ENCODE results near the gene COL4A2.
"Not testable (repeated sequence)": the region's sequence is repeated elsewhere in the genome, so short reads cannot be mapped to it uniquely, and the experiment has no call there.

The COL4A2 gene

DNA sequence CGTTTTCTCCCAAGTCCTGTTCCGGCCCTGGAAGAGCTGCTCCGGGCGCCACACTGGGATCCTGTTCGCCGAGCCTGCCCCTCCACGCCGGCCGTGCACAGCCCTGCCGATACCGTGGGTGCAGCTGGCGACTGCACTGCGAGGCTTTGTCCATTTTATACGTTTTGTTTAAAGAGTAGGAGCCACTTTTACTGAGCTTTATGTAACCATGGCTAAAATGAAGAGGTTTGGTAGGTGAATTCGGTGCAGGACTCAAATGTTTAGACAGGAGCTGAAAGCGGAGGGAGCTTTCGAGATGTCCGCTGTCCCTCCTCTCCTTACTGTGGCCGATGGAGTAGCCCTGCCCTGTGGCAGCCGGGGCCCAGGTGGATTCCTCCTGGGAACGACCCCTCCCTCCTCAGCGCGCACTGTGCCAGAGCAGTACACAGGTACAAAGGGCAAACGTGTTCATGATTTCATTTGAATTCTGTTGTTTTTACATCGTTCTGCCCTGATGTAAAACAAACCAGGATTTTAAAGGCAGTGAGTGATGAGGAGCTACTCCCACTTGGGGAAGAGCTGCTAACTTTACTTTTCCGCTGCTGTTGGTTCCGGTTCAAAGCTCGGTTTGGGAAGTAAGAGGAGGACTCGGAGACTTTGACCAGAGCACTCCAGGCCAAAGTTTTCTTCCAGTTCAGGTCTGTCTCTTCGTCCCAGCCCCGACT lies 1.7 kb downstream of the COL4A2 start:
- DNase-seq: no peak

- DNase-seq: no peak
Observed at GRCh38 chr13:110309661-110310524, 2.8 kb downstream of the COL4A2 start.

- no peak for DNase-seq
Observed at GRCh38 chr13:110310541-110311442, 3.7 kb downstream of the COL4A2 start.

DNA sequence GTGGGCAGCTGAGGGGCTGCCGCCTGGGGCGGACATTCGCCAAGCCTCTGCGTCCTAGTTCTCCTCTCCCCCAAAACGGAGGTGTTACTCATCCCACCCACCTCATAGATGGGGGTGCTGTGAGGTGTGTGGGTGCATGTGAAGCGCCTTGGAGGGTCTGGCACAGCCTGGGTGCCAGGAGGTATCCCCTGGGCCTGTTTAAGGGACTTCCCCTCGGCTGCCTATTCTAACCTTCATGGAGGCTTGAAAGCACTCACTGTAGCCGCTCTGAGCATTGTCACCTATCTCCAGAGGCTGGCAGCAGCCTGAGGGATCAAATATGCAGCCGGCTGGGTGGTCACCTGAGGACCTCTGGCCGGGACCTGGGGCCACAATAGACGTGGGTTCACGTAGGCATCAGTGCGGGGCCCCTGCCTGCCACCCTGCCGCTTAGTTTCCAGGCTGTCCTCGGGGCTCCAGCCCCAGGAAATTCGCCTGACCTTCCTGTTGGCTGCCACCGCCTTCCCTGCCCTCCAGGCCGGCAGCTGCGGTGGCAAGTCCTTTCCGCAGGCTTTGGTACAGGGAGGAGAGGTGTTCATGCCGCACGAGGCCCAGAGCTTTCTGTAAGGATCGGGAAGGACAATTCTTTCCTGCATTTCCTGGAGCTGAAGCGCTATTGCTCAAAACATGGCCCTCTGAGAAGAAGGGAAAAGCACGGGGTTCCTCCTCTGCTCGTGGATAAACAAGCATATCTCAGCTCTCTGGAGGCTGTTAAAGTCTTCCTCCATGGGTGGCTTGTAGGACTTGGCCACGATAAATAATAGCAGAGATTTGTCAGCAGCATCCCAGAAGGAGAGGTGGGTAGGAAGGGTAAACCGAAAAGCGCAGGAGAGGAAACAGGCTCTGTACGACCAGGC lies 4.6 kb downstream of the COL4A2 start:
- no peak for DNase-seq

- DNase-seq: no peak
Observed at GRCh38 chr13:110312339-110313031, 5.4 kb downstream of the COL4A2 start.

DNA sequence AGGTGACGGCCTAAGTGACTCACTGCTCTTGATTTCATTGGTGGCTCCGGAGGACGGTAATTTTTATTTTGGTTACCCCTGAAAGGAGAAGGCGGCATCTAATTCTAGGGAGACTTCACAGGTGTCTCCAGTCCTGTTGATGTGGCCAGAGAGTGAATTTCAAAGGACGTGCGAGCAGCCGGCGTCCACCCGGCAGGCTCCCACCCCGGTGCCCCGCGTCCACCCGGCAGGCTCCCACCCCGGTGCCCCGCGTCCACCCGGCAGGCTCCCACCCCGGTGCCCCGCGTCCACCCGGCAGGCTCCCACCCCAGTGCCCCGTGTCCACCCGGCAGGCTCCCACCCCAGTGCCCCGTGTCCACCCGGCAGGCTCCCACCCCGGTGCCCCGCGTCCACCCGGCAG lies 6.2 kb downstream of the COL4A2 start:
- not testable (repeated sequence) for DNase-seq

DNA sequence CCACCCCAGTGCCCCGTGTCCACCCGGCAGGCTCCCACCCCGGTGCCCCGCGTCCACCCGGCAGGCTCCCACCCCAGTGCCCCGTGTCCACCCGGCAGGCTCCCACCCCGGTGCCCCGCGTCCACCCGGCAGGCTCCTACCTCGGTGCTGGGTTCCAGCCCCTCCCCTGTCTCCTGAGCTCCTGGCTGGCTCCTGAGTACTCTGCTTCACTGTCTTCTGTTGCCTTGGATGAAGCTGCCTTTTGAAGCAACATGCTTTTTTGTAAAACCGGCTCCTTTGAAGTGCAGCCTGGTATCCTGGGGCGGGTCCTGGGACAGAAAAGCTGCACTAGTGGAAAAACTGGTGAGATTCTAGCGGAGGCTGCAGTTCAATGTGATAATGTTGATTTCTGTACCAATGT lies 6.6 kb downstream of the COL4A2 start:
- not testable (repeated sequence) for DNase-seq

GRCh38 chr13:110314516-110315245 lies 7.6 kb downstream of the COL4A2 start:
- DNase-seq: no peak

- no peak for DNase-seq
Observed at GRCh38 chr13:110316196-110316595, 9.1 kb downstream of the COL4A2 start.

DNA sequence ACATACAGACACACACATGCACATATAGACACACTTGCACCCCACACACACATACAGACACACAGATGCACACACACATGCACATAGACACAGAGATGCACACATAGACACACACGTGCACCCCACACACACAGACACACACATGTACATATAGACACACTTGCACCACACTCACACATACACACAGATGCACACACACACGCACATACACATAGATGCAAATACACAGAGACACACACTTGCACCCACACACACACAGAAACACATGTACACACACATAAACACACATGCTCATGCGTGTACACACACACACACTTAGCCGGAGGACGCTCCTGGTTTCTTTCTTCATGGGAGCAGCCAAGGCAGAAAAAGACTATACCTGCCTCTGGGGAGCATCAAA lies 10.0 kb downstream of the COL4A2 start:
- no peak for DNase-seq

DNA sequence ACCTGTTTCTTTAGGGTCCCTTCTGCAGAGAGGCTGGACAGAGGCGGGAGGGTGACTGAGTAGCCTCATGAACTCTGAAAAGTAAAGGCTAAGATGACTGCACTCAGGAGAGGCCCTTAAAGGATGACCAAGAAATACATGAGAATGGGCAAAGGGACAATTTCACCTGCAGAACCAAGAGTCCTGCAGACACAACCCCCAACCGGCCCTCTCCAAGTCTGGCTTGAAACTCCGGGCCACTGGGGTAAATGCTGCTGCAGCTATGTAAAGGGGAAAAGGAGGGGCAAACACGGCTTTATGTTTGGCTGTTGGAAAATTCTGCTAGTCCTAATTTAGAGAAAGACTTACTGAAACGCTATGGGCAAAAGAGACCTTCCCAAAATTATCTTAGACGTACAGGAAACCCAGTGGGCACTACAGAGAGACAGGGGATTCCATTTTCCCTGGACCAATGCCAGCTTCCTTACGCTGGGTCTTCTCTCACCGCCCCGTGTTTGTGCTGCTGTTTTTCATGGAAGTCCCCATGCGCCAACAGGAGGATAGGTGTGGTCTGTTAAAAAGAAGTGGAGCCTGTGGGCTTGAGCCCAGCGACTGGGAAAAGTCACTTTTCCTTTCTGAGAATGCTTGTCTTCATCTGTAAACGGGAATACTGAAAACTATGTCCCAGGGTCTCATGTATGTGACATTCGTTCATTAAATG lies 10.6 kb downstream of the COL4A2 start:
- no peak for DNase-seq

- no peak for DNase-seq
Observed at GRCh38 chr13:110318920-110319319, 11.8 kb downstream of the COL4A2 start.

- no peak for DNase-seq
Observed at GRCh38 chr13:110319397-110319773, 12.3 kb downstream of the COL4A2 start.

DNA sequence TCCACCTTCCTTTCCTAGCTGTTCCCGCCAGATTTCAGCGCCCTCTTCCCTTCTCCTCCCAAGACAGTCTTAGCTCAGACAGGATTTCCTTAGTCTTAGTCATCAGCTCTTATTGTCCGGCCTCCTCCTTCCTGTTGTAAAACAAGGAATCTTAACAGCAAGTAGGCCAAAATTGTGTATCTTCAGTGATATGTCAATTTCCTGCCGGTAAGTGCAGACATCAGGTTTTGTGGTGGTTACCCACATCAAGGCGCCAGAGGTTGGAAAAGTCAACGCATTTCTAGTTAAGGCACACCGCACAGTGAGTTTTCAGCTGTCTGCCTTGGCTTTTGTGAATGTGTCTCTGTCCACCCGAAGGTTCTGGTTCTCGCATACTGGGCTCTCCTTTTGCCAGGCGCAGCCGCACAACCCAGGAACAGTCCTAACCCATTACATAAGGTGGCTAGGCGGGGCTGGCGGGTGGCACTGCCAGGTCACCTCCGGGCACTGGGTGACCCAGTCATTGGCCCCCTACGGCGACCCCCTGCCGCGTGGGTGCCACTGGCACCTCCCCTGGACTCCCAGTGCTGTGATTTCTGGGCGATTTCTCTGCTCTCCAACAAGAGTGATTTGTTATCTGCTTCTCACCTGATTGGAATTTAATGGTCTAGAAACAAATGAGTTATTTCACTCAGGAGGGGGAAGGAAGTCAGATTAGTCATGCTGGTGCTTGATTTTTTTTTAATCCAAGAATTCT lies 12.9 kb downstream of the COL4A2 start:
- no peak for DNase-seq

DNA sequence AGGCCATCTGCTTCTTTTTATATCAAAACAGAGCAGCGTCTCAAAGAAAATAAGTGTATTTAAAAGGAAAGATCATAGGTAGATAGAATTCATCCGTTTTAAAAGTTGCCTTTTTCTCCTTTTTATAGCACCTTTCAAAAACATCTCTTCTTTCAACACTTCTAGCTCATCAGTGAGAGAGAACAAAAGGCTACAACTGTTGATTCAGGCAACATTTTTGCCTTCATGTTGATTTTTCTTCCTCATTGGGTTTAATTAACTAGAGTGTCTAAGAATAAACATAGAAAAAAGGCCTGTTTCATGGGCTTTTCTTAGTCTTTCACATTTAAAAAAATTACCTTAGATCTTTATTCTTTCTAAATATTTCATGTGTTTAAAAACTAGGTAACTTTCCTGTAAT lies 13.6 kb downstream of the COL4A2 start:
- no peak for DNase-seq

DNA sequence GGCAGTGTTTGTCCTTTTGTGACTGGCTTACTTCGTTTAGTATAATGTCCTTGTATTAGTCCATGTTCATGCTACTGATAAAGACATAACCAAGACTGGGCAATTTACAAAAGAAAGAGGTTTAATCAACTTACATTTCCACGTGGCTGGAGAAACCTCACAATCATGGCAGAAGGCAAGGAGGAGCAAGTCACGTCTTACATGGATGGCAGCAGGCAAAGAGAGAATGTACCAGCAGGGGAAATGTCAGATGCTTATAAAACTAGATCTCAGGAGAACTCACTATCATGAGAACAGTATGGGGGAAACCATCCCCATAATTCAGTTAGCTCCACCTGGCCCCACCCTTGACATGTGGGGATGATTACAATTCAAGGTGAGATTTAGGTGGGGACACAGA lies 14.5 kb downstream of the COL4A2 start:
- DNase-seq: not testable (repeated sequence)

GRCh38 chr13:110322126-110322827 lies 15.2 kb downstream of the COL4A2 start:
- DNase-seq: no peak

DNA sequence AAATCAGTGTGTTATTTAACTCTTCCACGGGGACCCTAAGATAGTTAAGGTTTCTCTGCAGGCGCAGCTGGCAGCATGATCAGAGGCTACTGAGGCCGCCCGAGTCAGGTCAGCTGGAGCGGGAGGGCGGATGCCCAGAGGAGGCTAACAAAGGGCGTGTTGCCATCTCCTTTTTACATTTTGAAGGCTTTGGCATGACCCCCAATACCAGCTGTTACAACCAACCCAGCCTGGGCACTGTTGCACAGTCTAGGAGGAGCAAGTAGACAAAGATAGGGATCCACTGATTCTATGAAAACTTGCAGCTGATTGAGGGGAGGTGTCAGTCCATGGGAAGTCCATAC lies 15.7 kb downstream of the COL4A2 start:
- DNase-seq: no peak
